Activated CD4-positive, alpha-beta T cell treated with anti-CD3 and anti-CD28 coated beads for 36 hours (primary cell): ENCODE measurements around the gene NUP98. TPM values are rescaled to one million over a fixed set of nuclear protein-coding genes. Genes with fewer than 3 reads are reported as not detected.

ENCODE experiments used
- ATAC-seq: fragments of 200-7000 bp; cut with Tn5 transposase; one replicate; pipeline ENCODE4 v1.10.0; 2021; ENCODE audit warnings: mild to moderate bottlenecking, moderate library complexity
- CTCF ChIA-PET: fragments of 350-600 bp; sonication (Branson Sonifier 250); formaldehyde crosslinking; loops from one replicate; lab custom pipeline; 2021; ENCODE audit warnings: antibody characterized with exemption; lab: Charles Lee
- POLR2A ChIA-PET: fragments of 350-600 bp; sonication (Branson Sonifier 250); formaldehyde crosslinking; loops from one replicate; lab custom pipeline; 2021; ENCODE audit warnings: antibody characterized with exemption, inconsistent platforms; lab: Charles Lee
- DNase-seq: peaks from one replicate; pipeline ENCODE4 v3.0.0-alpha.2; 2020
- H3K27ac Mint-ChIP-seq: one replicate; pipeline ENCODE4 v1.8.0; 2021; ENCODE audit warnings: mixed read lengths
- H3K27me3 Mint-ChIP-seq: one replicate; pipeline ENCODE4 v1.8.0; 2021; ENCODE audit warnings: mixed read lengths
- H3K36me3 Mint-ChIP-seq: one replicate; pipeline ENCODE4 v1.8.0; 2021; ENCODE audit warnings: low read depth, mixed read lengths
- H3K4me1 Mint-ChIP-seq: one replicate; pipeline ENCODE4 v1.8.0; 2021; ENCODE audit warnings: mixed read lengths
- H3K4me3 Mint-ChIP-seq: one replicate; pipeline ENCODE4 v1.8.0; 2021; ENCODE audit warnings: mild to moderate bottlenecking, moderate library complexity, mixed read lengths
- H3K9me3 Mint-ChIP-seq: one replicate; pipeline ENCODE4 v1.8.0; 2021; ENCODE audit warnings: low read depth, mixed read lengths
- intact Hi-C, 2 experiments: fragments of 100-400 bp; cut with DNase I in 1 of 2; cut with micrococcal nuclease in 1 of 2; formaldehyde crosslinking; loops; one replicate each; pipeline versions ENCODE4 v1.14.2 to v1.15.1; 2022 to 2024; cut with DNase I, micrococcal nuclease
- total RNA-seq, 2 experiments: library from RNA; stranded (reverse); gene quantifications; one replicate each; pipeline ENCODE4 v1.2.3, GENCODE V29; 2021

Gene NUP98
- total RNA-seq, 2 experiments from 2014 or later = 96.0 to 134 TPM

- Mint-ChIP-seq H3K9me3 (no peaks in the 10 kb centered on the region), H3K4me3 (no peak overlapping the region), H3K36me3 (peaks cover 64% of the 10 kb centered on the region), H3K27me3 (no peaks in the 10 kb centered on the region), H3K27ac (peak overlapping the region; percentile 69), H3K4me1 (peaks cover 43% of the 10 kb centered on the region)
- no peak for DNase-seq
- intact Hi-C loops = no loop called here
- ATAC-seq = no peak
- CTCF ChIA-PET = interaction anchor here (0.5 to 2.6 kb wide), 6 partner anchors 9 to 238 kb away, joined by 3 to 10 read pairs (median 4); partner anchors contain the start of genes PGAP2 and RHOG
- POLR2A ChIA-PET = interaction anchor here (0.6 to 1.5 kb wide), 2 partner anchors 12 to 76 kb away, joined by 3 to 4 read pairs; no protein-coding TSS in a partner anchor
Measured at GRCh38 chr11:3826721-3827120, 29.4 kb upstream of the NUP98 start.

- CTCF ChIA-PET = interaction anchor here (0.6 to 2.6 kb wide), 19 partner anchors 8 to 256 kb away, joined by 3 to 13 read pairs (median 4); no protein-coding TSS in a partner anchor
- Mint-ChIP-seq H3K27ac (peak overlapping the region; percentile 69), H3K4me1 (peaks cover 32% of the 10 kb centered on the region), H3K27me3 (no peaks in the 10 kb centered on the region), H3K4me3 (no peak overlapping the region), H3K9me3 (no peaks in the 10 kb centered on the region), H3K36me3 (peaks cover 52% of the 10 kb centered on the region)
- DNase-seq (no peak), ATAC-seq (no peak)
- POLR2A ChIA-PET = interaction anchor here (0.9 to 1.5 kb wide), 3 partner anchors 10 to 232 kb away, joined by 3 to 4 read pairs (median 3); no protein-coding TSS in a partner anchor
- intact Hi-C loops = loop anchor here in 1 of 2 experiments (2.0 kb wide), 1 partner anchor 13 kb away; no protein-coding TSS in a partner anchor
Measured at GRCh38 chr11:3825473-3826154, 28.3 kb upstream of the NUP98 start.

GRCh38 chr11:3824714-3825472, 27.5 kb upstream of the NUP98 start:
- DNase-seq = peak; percentile 89
- Mint-ChIP-seq H3K27me3 (no peaks in the 10 kb centered on the region), H3K9me3 (no peaks in the 10 kb centered on the region), H3K27ac (peak overlapping the region; percentile 68), H3K36me3 (peaks cover 46% of the 10 kb centered on the region), H3K4me1 (peaks cover 27% of the 10 kb centered on the region), H3K4me3 (no peak overlapping the region)
- ATAC-seq = peak; percentile 93
- CTCF ChIA-PET = interaction anchor here (0.6 to 2.6 kb wide), 16 partner anchors 8 to 257 kb away, joined by 3 to 13 read pairs (median 4); no protein-coding TSS in a partner anchor
- POLR2A ChIA-PET = interaction anchor here (0.9 to 1.0 kb wide), 2 partner anchors 11 to 233 kb away, joined by 3 to 4 read pairs; no protein-coding TSS in a partner anchor
- intact Hi-C loops = loop anchor here (1.0 to 2.0 kb wide), 2 partner anchors 14 to 247 kb away; no protein-coding TSS in a partner anchor

GRCh38 chr11:3823762-3824506, 26.6 kb upstream of the NUP98 start:
- ChIA-PET POLR2A (no interaction called here), CTCF (interaction anchor here (1.0 to 2.2 kb wide), 4 partner anchors 9 to 249 kb away, joined by 3 to 7 read pairs (median 6); partner anchors contain the start of gene PGAP2)
- ATAC-seq (no peak), DNase-seq (no peak)
- Mint-ChIP-seq H3K27ac (no peak overlapping the region), H3K4me1 (peaks cover 27% of the 10 kb centered on the region), H3K36me3 (peaks cover 41% of the 10 kb centered on the region), H3K27me3 (no peaks in the 10 kb centered on the region), H3K9me3 (no peaks in the 10 kb centered on the region), H3K4me3 (no peak overlapping the region)
- intact Hi-C loops = loop anchor here (1.0 to 2.0 kb wide), 2 partner anchors 15 to 248 kb away; no protein-coding TSS in a partner anchor

- ATAC-seq = no peak
- ChIA-PET CTCF (interaction anchor here (0.7 to 2.2 kb wide), 6 partner anchors 15 to 274 kb away, joined by 3 to 7 read pairs (median 3); partner anchors contain the start of gene PGAP2), POLR2A (no interaction called here)
- H3K36me3 Mint-ChIP-seq = peaks cover 40% of the 10 kb centered on the region
- no peak overlapping the region for H3K4me3 Mint-ChIP-seq
- intact Hi-C loops = no loop called here
- no peaks in the 10 kb centered on the region for H3K27me3 Mint-ChIP-seq
- no peaks in the 10 kb centered on the region for H3K9me3 Mint-ChIP-seq
- no peak for DNase-seq
- no peak overlapping the region for H3K27ac Mint-ChIP-seq
- peaks cover 27% of the 10 kb centered on the region for H3K4me1 Mint-ChIP-seq
Measured at GRCh38 chr11:3823303-3823702, 25.9 kb upstream of the NUP98 start.

- H3K9me3 Mint-ChIP-seq = no peaks in the 10 kb centered on the region
- no peak overlapping the region for H3K4me3 Mint-ChIP-seq
- ATAC-seq = no peak
- no peaks in the 10 kb centered on the region for H3K27me3 Mint-ChIP-seq
- CTCF ChIA-PET = interaction anchor here (0.7 to 2.2 kb wide), 3 partner anchors 14 to 251 kb away, joined by 3 to 7 read pairs (median 6); partner anchors contain the start of gene PGAP2
- POLR2A ChIA-PET = no interaction called here
- no peak overlapping the region for H3K27ac Mint-ChIP-seq
- peaks cover 21% of the 10 kb centered on the region for H3K4me1 Mint-ChIP-seq
- no peak for DNase-seq
- intact Hi-C loops = no loop called here
- H3K36me3 Mint-ChIP-seq = peaks cover 32% of the 10 kb centered on the region
Measured at GRCh38 chr11:3822312-3822711, 25.0 kb upstream of the NUP98 start.

- Mint-ChIP-seq H3K27ac (no peak overlapping the region), H3K4me1 (peaks cover 13% of the 10 kb centered on the region), H3K27me3 (no peaks in the 10 kb centered on the region), H3K36me3 (peaks cover 18% of the 10 kb centered on the region), H3K9me3 (no peaks in the 10 kb centered on the region), H3K4me3 (no peak overlapping the region)
- DNase-seq (no peak), ATAC-seq (no peak)
- POLR2A ChIA-PET = no interaction called here
- intact Hi-C loops = no loop called here
- CTCF ChIA-PET = interaction anchor here (0.9 to 3.4 kb wide), 4 partner anchors 13 to 252 kb away, joined by 3 to 17 read pairs (median 4); partner anchors contain the start of gene PGAP2
Measured at GRCh38 chr11:3820971-3821370, 23.6 kb upstream of the NUP98 start.

- Mint-ChIP-seq H3K4me1 (no peaks in the 10 kb centered on the region), H3K9me3 (no peaks in the 10 kb centered on the region), H3K27ac (no peak overlapping the region), H3K27me3 (no peaks in the 10 kb centered on the region), H3K36me3 (peaks cover 4% of the 10 kb centered on the region), H3K4me3 (no peak overlapping the region)
- POLR2A ChIA-PET = no interaction called here
- intact Hi-C loops = no loop called here
- DNase-seq = no peak
- CTCF ChIA-PET = interaction anchor here (2.1 to 3.4 kb wide), 2 partner anchors 8 to 256 kb away, joined by 15 to 17 read pairs; partner anchors contain the start of gene PGAP2
- no peak for ATAC-seq
Measured at GRCh38 chr11:3817181-3817800, 19.9 kb upstream of the NUP98 start.

- intact Hi-C loops = no loop called here
- H3K27me3 Mint-ChIP-seq = no peaks in the 10 kb centered on the region
- ChIA-PET POLR2A (no interaction called here), CTCF (no interaction called here)
- H3K36me3 Mint-ChIP-seq = peaks cover 4% of the 10 kb centered on the region
- no peaks in the 10 kb centered on the region for H3K9me3 Mint-ChIP-seq
- ATAC-seq (no peak), DNase-seq (no peak)
- H3K27ac Mint-ChIP-seq = no peak overlapping the region
- no peak overlapping the region for H3K4me3 Mint-ChIP-seq
- no peaks in the 10 kb centered on the region for H3K4me1 Mint-ChIP-seq
Measured at GRCh38 chr11:3816673-3817072, 19.3 kb upstream of the NUP98 start.

GRCh38 chr11:3815845-3816244, 18.5 kb upstream of the NUP98 start:
- Mint-ChIP-seq H3K4me3 (no peak overlapping the region), H3K27me3 (no peaks in the 10 kb centered on the region), H3K4me1 (no peaks in the 10 kb centered on the region), H3K27ac (no peak overlapping the region), H3K9me3 (no peaks in the 10 kb centered on the region), H3K36me3 (peaks cover 4% of the 10 kb centered on the region)
- intact Hi-C loops = no loop called here
- no peak for ATAC-seq
- ChIA-PET POLR2A (no interaction called here), CTCF (interaction anchor here (0.5 to 0.7 kb wide), 2 partner anchors 9 to 97 kb away, joined by 3 to 4 read pairs; no protein-coding TSS in a partner anchor)
- DNase-seq = no peak
